HG03103 (cell line): ENCODE measurements around the gene STK24.
A peak's percentile ranks its signal among the peaks of the same experiment; 100 is the strongest.

Experiments used
- ATAC-seq: cut with Tn5 transposase; IDR thresholded peaks from one replicate; pipeline ENCODE4 v1.9.1; 2021; ENCODE audit warnings: low read depth; ENCODE audit not compliant: unreplicated experiment

The STK24 gene

GRCh38 chr13:98515818-98516465, 61.0 kb downstream of the STK24 start:
- ATAC-seq, result peak; percentile 29

GRCh38 chr13:98514288-98514687, 62.6 kb downstream of the STK24 start:
- no peak for ATAC-seq

GRCh38 chr13:98513837-98514236, 63.1 kb downstream of the STK24 start:
- no peak for ATAC-seq

- no peak for ATAC-seq
These were observed 63.9 kb downstream of the STK24 start for GRCh38 chr13:98512774-98513665.

- no peak for ATAC-seq
These were observed 65.5 kb downstream of the STK24 start for GRCh38 chr13:98511435-98511834.

GRCh38 chr13:98510156-98510509, 66.8 kb downstream of the STK24 start:
- no peak for ATAC-seq

- peak; percentile 48 for ATAC-seq
These were observed 67.4 kb downstream of the STK24 start for GRCh38 chr13:98509271-98510155.

GRCh38 chr13:98508685-98509084, 68.2 kb downstream of the STK24 start:
- ATAC-seq, result no peak

- ATAC-seq, result no peak
These were observed 68.6 kb downstream of the STK24 start for GRCh38 chr13:98508280-98508679.

- ATAC-seq, result no peak
These were observed 69.6 kb downstream of the STK24 start for GRCh38 chr13:98507282-98507797.

GRCh38 chr13:98506728-98507230, 70.1 kb downstream of the STK24 start:
- no peak for ATAC-seq

- ATAC-seq, result no peak
These were observed 70.6 kb downstream of the STK24 start for GRCh38 chr13:98506322-98506721.

- no peak for ATAC-seq
These were observed 71.7 kb downstream of the STK24 start for GRCh38 chr13:98505217-98505616.

- ATAC-seq, result peak; percentile 44
These were observed 72.4 kb downstream of the STK24 start for GRCh38 chr13:98504371-98504963.

- ATAC-seq, result no peak
These were observed 72.9 kb downstream of the STK24 start for GRCh38 chr13:98504029-98504351.

GRCh38 chr13:98503175-98504028, 73.5 kb downstream of the STK24 start:
- no peak for ATAC-seq

GRCh38 chr13:98500963-98501421, 75.9 kb downstream of the STK24 start:
- peak; percentile 78 for ATAC-seq

- ATAC-seq, result no peak
These were observed 79.9 kb downstream of the STK24 start for GRCh38 chr13:98496966-98497365.

- no peak for ATAC-seq
These were observed 80.5 kb downstream of the STK24 start for GRCh38 chr13:98496479-98496791.
